Activated gamma-delta T cell treated with anti-CD3 and anti-CD28 coated beads, Interleukin-2, amount 50 U/mL, for 16 hours (primary cell): ENCODE results near the gene TAF1.
A peak's percentile ranks its signal among the peaks of the same experiment; 100 is the strongest.
"Not testable (repeated sequence)": the region's sequence is repeated elsewhere in the genome, so short reads cannot be mapped to it uniquely, and the experiment has no call there.

Experiments
- DNase-seq: peaks from one replicate; pipeline ENCODE4 v3.0.0-alpha.2; 2020; ENCODE audit warnings: low read depth

Gene TAF1, protein sequence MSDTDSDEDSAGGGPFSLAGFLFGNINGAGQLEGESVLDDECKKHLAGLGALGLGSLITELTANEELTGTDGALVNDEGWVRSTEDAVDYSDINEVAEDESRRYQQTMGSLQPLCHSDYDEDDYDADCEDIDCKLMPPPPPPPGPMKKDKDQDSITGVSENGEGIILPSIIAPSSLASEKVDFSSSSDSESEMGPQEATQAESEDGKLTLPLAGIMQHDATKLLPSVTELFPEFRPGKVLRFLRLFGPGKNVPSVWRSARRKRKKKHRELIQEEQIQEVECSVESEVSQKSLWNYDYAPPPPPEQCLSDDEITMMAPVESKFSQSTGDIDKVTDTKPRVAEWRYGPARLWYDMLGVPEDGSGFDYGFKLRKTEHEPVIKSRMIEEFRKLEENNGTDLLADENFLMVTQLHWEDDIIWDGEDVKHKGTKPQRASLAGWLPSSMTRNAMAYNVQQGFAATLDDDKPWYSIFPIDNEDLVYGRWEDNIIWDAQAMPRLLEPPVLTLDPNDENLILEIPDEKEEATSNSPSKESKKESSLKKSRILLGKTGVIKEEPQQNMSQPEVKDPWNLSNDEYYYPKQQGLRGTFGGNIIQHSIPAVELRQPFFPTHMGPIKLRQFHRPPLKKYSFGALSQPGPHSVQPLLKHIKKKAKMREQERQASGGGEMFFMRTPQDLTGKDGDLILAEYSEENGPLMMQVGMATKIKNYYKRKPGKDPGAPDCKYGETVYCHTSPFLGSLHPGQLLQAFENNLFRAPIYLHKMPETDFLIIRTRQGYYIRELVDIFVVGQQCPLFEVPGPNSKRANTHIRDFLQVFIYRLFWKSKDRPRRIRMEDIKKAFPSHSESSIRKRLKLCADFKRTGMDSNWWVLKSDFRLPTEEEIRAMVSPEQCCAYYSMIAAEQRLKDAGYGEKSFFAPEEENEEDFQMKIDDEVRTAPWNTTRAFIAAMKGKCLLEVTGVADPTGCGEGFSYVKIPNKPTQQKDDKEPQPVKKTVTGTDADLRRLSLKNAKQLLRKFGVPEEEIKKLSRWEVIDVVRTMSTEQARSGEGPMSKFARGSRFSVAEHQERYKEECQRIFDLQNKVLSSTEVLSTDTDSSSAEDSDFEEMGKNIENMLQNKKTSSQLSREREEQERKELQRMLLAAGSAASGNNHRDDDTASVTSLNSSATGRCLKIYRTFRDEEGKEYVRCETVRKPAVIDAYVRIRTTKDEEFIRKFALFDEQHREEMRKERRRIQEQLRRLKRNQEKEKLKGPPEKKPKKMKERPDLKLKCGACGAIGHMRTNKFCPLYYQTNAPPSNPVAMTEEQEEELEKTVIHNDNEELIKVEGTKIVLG (N-terminal part only)

DNA sequence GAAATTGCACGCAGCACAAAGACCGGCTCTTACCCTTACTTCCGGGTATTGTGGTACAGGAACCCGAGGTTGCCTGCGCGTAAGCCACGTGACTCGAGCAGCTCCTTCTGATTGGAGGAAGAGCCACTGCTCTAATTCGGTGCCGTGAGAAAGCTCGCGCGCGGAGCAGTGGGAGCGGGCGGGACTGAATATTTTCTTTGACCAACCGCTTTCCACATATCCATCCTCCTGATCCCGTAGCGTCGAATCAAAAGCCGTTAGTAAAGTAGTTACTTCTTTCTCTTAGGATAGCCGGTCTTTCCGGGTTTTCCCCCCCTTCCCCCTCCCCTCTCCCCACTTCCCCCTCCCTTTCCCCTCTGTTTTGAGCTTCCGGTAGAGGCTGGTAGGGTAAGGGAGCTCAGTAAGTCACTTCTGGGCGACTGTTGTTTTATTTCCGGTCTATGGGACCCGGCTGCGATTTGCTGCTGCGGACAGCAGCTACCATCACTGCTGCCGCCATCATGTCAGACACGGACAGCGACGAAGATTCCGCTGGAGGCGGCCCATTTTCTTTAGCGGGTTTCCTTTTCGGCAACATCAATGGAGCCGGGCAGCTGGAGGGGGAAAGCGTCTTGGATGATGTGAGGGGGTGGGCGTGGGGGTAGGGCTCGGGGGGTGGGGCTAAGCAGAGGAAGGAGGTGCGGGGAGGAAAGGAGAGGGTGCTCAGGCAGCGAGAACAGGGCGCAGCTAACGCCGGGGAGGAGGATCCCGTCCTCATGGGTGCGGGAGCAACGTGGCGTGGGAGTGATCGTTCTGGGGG lies at the start of gene TAF1:
Gene TAF1, plus strand, starts transcription at position 483 of the 799 bp plus-strand sequence. Its CDS starts 18 bp downstream, at position 501.
- peak; percentile 78 for DNase-seq

DNA sequence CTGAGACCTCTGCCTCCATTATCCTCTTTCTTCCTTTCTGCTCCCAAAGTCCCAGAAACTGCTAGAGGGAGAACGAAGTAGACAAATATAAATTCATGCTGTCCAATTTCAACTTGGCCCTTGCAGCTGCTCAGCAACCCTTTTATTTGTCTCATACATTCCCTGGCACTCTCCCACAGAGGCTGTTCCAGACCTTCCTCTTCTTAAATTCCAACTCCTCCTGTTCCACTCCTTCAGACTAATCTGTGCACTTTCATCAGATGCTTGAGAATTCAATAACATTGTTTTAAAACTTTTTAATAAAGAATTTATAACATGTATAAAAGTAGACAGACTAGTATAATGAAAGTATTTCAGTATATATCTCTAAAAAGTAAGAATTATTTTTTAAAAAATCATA lies 49.2 kb upstream of the TAF1 start:
- not testable (repeated sequence) for DNase-seq

DNA sequence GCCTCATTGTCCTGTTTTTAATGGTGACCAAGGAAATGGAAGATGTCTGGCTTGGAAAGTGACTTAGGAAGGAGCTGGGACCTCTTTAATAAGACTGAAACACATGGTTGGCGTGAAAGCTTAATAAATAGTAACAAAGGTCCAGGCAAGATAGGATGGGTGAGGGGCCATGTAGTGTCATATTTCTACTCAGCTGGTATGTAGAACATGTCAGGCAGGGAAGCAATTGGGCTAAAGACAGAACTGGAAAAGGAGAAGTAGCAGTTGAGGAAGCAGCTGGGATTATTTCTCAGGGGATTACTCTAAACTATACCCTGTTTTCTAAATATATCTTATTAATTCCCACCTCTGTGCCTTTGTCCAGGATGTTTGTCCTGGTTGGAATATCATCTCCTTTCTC lies 46.0 kb upstream of the TAF1 start:
- DNase-seq = no peak

DNA sequence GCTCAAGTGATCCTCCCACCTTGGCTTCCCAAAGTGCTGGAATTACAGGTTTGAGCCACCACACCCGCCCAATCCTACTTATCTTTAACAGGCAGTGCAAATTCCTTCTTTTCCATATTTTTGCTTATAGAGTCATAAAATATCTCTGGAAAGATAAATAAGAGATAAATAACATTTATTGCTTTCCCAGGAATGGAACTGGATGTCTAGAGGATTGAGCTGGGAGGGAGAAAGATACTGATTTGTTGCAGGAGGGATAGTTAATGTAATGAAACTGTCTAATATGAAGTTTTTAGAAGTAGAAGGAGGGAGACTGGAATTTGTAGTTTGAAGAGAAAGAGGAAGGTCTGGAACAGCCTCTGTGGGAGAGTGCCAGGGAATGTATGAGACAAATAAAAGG lies 44.4 kb upstream of the TAF1 start:
- no peak for DNase-seq

DNA sequence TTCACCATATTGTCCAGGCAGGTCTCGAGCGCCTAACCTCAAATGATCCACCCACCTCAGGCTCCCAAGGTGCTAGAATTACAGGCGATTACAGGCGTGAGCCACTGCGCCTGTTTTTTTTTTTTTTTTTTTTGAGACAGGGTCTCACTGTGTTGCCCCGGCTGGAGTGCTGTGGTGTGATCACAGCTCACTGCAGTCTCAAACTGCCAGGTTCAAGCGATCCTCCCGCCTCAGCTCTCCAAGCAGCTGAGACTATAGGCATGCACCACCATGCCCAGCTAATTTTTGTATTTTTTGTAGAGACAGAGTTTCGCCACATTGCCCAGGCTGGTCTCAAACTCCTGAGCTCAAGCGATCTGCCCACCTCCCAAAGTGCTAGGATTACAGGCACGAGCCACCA lies 41.7 kb upstream of the TAF1 start:
- DNase-seq = not testable (repeated sequence)

DNA sequence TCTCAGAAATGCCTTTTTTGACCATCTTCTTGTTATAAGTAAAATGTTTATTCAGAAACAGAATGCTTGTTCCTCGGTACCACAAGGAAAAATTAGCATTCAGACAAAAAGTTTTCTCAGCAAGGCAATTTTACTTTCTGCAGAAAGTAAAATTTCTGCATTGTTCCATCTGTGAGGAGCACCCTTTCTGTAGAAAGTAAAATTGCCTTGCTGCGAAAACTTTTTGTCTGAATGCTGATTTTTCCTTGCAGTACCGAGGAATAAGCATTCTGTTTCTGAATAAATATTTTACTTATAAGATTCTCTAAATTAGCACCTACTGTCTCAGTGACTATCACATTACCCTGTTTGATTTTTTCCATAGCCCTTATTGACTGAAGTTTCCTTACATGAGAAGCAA lies 39.8 kb upstream of the TAF1 start:
- no peak for DNase-seq

DNA sequence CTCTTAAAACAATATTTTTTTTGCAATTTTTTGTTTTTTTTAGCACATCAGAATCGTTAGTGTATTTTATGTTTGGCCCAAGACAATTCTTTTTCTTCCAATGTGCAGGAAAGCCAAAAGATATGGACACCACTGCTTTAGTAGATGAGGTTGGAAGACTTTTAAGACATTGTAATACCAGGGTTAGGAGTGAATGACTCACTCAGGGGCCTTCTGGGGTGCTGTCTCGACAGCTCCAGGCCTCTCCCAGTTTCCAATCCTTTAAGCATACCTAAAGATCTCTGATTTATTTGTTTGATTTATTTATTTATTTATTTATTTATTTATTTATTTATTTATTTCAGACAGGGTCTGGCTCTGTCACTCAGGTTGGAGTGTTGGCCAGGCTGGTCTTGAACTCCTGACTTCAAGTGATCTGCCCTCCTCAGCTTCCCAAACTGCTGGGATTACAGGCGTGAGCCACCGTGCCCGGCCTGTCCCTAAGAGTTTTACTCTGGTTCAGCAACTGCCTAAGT lies 16.9 kb upstream of the TAF1 start:
- DNase-seq = not testable (repeated sequence)

DNA sequence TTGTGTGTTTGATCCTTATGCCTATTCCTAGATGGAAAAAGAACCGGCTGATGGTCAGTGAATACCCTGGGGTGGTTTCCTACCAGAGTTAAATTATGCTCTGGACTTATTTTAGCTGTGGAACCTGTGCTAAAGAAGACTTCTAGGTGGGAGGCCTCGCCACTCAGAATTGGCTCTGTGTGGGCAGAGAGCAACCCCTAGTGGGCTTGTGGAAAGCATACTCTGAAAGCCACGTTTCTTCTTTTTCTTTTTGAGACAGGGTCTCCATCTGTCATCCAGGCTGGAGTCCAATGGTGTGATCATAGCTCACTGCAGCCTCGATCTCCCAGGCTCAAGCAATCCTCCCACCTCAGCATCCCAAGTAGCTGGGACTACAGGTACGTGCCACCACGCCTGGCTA lies 16.3 kb upstream of the TAF1 start:
- DNase-seq = not testable (repeated sequence)

DNA sequence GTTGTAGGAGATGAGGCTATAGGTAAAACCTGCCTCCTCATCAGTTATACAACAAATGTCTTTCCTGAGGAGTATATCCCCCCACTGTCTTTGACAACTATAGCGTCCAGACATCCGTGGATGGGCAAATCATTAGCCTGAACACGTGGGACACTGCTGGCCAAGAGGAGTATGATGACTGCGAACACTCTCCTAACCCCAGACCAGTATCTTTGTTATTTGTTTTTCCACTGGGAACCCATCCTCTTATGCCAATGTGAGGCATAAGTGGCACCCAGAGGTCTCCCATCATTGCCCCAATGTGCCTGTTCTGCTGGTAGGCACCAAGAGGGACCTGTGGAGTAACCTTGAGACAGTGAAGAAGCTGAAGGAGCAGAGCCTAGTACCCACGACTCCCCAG lies 13.7 kb upstream of the TAF1 start:
- not testable (repeated sequence) for DNase-seq

DNA sequence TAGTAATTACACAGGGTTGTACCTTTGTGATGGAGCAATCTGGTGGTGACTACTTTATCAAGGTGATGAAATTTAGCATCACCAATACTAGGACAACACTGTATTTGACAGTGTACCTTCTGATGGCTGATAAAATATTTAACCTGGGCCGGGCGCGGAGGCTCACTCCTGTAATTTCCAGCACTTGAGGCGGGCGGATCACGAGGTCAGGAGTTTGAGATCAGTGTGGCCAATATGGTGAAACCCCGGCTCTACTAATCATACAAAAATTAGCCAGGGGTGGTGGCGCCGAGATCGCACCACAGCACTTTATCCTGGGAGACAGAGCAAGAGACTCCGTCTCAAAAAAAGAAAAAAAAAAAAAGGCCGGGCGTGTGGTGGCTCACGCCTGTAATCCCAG lies 1.9 kb upstream of the TAF1 start:
- no peak for DNase-seq

DNA sequence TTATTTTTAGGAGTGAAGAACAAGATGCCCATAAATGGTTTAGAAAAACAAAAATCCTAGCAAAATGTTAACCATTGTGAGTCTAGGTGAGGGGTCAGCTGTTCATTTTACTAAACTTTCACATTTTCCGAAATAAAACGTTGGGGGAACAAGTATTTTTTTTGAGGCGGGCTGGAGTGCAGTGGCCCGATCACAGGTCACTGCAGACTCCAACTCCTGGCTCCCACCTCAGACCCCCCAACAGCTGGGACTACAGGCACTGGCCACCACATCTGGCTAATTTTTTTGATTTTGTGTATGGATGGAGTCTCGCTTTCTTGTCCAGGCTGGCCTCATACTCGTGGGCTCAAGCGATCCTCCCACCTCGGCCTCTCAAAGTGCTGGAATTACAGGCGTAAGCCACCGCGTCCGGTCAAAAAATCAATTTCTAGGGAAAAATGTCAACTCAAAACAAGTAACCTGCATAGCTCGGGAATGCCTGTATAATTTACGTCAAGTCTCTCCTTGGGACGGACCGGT lies 742 bp upstream of the TAF1 start:
- DNase-seq = no peak

DNA sequence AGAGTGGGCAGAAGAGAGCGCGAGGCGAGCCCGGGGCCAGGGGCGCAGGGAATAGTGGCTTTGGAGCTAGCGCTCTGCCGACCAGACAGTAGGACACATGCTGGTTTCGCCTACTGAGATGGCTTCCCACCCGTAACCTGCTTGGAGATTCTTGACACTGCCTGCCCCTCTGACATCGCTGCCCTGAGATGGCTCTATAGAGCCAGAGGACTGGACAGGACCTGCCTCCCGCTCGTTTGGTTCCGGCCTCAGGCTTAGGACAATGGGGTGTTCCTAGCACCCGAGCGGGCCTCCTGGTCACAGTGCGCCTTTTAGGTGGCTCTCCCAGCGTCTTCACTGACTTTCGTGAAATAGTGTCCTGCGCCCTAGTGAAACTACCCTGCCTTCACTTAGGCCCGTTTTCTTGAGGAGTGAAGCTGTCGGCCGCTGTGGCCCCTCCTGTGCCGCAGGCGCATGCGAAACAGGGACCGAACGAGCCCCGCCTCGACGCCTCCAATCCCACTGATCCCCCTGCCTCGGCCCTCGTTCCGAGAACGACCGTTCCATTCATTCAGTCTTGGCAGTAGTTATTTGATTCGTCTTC lies 608 bp downstream of the TAF1 start:
- DNase-seq = peak; percentile 5

DNA sequence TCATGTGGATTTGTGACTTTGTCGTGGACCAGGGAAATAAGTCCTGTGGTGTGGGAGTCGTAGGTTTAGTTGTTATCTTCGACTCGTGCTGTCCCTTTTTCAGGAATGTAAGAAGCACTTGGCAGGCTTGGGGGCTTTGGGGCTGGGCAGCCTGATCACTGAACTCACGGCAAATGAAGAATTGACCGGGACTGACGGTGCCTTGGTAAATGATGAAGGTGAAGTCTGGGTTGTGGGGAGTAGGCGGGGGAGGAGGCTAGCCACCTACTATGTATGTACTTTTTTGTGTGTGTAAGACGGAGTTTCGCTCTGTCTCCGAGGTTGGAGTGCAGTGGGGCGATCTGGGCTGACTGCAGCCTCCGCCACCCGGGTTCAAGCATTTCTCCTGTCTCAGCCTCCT lies 1.2 kb downstream of the TAF1 start:
- DNase-seq = no peak

DNA sequence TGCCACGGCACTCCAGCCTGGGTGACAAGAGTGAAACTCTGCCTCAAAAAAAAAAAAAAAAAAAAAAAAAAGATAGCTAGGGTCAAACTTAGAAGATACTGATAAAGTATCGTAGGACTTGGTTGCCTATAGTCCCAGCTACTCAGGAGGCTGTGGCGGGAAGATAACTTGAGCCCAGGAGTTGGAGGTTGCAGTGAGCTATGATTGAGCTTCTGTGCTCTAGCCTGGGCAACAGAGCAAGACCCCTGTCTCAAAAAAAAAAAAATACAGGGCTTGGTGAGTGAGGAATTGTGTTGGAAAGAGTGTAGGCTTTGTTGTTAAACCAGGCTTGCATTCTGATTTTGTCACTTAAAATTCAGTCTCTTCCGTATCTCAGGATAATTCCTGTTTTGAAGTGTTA lies 6.2 kb downstream of the TAF1 start:
- no peak for DNase-seq

DNA sequence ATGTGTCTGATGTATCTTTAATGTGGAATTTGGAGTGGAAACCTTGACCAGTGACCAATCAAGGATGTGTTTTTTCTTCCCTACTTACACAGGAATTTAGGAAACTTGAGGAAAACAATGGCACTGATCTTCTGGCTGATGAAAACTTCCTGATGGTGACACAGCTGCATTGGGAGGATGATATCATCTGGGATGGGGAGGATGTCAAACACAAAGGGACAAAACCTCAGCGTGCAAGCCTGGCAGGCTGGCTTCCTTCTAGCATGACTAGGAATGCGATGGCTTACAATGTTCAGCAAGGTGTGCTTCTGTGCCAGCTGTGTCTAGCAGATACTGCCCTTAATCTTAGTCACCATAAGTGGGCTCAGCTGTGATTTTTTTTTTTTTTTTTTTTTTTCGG lies 12.6 kb downstream of the TAF1 start:
- no peak for DNase-seq

DNA sequence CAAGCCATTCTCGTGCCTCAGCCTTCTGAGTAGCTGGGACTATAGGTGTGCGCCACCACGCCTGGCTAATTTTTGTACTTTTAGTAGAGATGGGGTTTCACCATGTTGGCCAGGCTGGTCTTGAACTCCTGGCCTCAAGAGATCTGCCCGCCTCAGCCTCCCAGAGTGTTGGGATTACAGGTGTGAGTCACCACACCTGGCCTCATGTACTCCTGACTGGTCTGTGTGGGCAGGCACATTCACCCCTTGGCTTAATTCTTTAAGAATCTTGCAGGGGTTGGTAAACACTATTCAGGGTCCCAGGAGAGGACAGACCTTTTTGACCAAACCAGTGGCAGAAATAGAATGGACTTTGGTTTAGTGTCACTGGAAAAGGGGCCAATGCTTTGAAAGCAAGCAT lies 25.6 kb downstream of the TAF1 start:
- not testable (repeated sequence) for DNase-seq

DNA sequence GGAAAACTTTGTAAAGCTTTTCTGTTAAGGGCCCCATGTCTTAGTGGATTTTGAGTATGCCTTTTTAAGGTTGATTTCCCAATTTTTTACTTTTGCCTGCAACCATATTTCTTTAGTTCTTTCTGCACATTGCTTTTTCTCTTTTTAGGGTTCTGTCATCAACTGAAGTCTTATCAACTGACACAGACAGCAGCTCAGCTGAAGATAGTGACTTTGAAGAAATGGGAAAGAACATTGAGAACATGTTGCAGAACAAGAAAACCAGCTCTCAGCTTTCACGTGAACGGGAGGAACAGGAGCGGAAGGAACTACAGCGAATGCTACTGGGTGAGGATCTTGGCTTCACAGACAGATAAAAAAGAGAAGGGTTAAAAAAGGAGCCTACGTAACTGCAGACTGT lies 27.8 kb downstream of the TAF1 start:
- no peak for DNase-seq

DNA sequence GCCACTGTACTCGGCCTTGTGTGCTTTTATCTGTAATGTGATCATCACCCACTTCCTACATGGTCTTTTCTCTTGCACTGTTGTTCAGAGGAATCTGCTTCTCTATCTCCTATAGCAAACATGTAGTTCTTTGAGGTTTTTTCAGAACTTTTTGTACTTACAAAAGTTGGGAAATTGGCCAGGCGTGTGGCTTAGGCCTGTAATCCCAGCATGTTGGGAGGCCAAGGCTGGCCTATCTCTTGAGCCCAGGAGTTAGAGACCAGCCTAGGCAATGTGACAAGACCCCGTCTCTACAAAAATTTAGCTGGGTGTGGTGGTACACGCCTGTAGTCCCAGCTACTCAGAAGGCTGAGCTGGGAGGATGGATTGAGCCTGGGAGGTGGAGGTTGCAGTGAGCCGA lies 30.4 kb downstream of the TAF1 start:
- DNase-seq = no peak

DNA sequence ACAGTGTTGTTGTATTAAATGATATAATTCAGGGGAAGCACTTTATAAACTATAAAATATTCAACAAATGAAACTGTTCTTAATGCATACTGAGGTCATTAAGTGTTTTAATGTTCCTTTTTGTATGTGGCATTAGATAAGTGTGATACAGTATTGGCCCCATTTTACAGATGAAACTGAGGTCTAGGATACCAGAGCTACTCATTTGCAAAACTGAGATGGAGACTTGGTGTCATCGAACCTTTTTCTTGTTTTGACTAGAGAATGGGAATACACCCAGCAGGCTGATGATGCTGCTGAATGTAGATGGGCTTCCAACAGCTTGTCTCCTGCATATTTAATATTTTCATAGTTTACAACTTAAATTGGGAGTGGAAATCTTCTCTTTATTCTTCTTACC lies 34.6 kb downstream of the TAF1 start:
- DNase-seq = no peak

DNA sequence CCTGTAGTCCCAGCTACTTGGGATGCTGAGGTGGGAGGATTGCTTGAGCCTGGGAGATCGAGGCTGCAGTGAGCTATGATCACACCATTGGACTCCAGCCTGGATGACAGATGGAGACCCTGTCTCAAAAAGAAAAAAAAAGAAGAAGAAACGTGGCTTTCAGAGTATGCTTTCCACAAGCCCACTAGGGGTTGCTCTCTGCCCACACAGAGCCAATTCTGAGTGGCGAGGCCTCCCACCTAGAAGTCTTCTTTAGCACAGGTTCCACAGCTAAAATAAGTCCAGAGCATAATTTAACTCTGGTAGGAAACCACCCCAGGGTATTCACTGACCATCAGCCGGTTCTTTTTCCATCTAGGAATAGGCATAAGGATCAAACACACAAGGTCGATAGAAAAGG lies 50.1 kb downstream of the TAF1 start:
- DNase-seq = not testable (repeated sequence)

DNA sequence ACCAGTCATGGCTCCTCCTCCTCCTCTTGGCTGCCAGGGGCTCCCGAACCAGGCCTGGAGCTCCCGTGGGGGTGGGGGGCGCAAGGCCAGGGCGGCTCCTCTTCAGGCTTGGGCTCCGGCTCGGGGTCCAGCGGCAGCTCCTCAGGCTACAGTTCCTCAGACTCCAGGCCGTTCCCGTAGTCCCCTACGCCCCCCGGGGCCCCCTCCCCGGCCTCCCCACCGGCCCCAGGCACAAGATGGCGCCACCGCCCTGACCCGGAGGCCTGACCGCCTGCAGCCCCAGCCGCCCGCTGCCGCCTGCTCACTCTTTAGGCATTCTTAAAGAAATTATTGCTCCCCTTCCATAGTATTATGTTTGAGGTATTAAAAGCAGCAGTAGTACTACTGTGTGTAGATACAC lies 54.5 kb downstream of the TAF1 start:
- DNase-seq = no peak
